Colonic mucosa (tissue), 4 donors: ENCODE results near the gene GADD45B. TPM values are rescaled to one million over a fixed set of nuclear protein-coding genes. Genes with fewer than 3 reads are reported as not detected.
"Not testable (repeated sequence)": the region's sequence is repeated elsewhere in the genome, so short reads cannot be mapped to it uniquely, and the experiment has no call there.

Experiments used
- DNase-seq: peaks from one replicate; pipeline ENCODE4 v3.0.0-alpha.2; 2020
- H3K27ac ChIP-seq: fragments of 200-600 bp; one replicate; pipeline ENCODE4 v1.8.0; 2021
- H3K27me3 ChIP-seq: fragments of 200-600 bp; one replicate; pipeline ENCODE4 v1.8.0; 2021
- H3K36me3 ChIP-seq: fragments of 200-600 bp; one replicate; pipeline ENCODE4 v1.8.0; 2021
- H3K4me1 ChIP-seq: fragments of 200-600 bp; one replicate; pipeline ENCODE4 v1.8.0; 2021; ENCODE audit warnings: mild to moderate bottlenecking
- H3K4me3 ChIP-seq: fragments of 200-600 bp; one replicate; pipeline ENCODE4 v1.8.0; 2021
- H3K9ac ChIP-seq, 2 donors: one replicate each; pipeline ENCODE4 v1.7.0; 2013; ENCODE audit warnings: control low read depth in 2 of 2, low read depth in 2 of 2, low read length in 2 of 2
- H3K9me3 ChIP-seq: fragments of 200-600 bp; one replicate; pipeline ENCODE4 v1.8.0; 2021
- intact Hi-C: fragments of 100-400 bp; cut with DNase I; formaldehyde crosslinking; loops from one replicate; pipeline ENCODE4 v1.14.1; 2022
- total RNA-seq, 2 donors: library from RNA; stranded (reverse); fragmentation: NEBNext Ultra II Directional in 1 of 2; extraction: Animal tissue kit (Norgen Biotek cat#: 25700) in 1 of 2; gene quantifications; one replicate each; pipeline ENCODE4 v1.2.1, GENCODE V29; 2021
- TF ChIP-seq, protein P1 (sequence below): fragments of 200-600 bp; IDR thresholded peaks from one replicate; pipeline ENCODE4 v1.8.0; 2022; ENCODE audit warnings: antibody characterized with exemption, mild to moderate bottlenecking
- donor health status: healthy.
- donor health status: DM: no; HTN: no; CAD: no.
- donor health status: DM: no; HTN: no; CAD: no.

The GADD45B gene
- total RNA-seq, 2 donors from 2014 or later, result 17.5 to 21.6 TPM

DNA sequence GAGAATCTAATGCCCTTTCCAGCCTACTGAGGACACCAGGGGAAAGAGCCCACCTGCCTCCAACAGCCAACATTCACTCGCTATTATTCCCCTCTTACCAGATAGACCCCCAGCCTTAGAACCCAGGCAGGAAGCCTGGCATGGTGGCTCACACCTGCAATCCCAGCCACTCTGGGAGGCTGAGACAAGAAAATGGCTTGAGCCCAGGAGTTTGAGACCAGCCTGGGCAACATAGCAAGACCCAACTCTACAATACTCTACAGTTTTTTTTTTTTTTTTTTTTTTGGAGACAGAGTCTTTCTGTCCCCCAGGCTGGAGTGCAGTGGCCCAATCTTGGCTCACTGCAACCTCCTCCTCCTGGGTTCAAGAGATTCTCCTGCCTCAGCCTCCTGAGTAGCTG, 15.7 kb upstream of the GADD45B start:
- Histone ChIP-seq H3K27ac (no peak overlapping the region), H3K9ac (no peak overlapping the region), H3K4me1 (no peaks in the 10 kb centered on the region), H3K9me3 (no peaks in the 10 kb centered on the region), H3K4me3 (no peak overlapping the region), H3K36me3 (no peaks in the 10 kb centered on the region), H3K27me3 (no peaks in the 10 kb centered on the region)
- intact Hi-C loops, result no loop called here
- DNase-seq, result no peak
- TF ChIP-seq, protein P1, sequence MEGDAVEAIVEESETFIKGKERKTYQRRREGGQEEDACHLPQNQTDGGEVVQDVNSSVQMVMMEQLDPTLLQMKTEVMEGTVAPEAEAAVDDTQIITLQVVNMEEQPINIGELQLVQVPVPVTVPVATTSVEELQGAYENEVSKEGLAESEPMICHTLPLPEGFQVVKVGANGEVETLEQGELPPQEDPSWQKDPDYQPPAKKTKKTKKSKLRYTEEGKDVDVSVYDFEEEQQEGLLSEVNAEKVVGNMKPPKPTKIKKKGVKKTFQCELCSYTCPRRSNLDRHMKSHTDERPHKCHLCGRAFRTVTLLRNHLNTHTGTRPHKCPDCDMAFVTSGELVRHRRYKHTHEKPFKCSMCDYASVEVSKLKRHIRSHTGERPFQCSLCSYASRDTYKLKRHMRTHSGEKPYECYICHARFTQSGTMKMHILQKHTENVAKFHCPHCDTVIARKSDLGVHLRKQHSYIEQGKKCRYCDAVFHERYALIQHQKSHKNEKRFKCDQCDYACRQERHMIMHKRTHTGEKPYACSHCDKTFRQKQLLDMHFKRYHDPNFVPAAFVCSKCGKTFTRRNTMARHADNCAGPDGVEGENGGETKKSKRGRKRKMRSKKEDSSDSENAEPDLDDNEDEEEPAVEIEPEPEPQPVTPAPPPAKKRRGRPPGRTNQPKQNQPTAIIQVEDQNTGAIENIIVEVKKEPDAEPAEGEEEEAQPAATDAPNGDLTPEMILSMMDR, result no peak

DNA sequence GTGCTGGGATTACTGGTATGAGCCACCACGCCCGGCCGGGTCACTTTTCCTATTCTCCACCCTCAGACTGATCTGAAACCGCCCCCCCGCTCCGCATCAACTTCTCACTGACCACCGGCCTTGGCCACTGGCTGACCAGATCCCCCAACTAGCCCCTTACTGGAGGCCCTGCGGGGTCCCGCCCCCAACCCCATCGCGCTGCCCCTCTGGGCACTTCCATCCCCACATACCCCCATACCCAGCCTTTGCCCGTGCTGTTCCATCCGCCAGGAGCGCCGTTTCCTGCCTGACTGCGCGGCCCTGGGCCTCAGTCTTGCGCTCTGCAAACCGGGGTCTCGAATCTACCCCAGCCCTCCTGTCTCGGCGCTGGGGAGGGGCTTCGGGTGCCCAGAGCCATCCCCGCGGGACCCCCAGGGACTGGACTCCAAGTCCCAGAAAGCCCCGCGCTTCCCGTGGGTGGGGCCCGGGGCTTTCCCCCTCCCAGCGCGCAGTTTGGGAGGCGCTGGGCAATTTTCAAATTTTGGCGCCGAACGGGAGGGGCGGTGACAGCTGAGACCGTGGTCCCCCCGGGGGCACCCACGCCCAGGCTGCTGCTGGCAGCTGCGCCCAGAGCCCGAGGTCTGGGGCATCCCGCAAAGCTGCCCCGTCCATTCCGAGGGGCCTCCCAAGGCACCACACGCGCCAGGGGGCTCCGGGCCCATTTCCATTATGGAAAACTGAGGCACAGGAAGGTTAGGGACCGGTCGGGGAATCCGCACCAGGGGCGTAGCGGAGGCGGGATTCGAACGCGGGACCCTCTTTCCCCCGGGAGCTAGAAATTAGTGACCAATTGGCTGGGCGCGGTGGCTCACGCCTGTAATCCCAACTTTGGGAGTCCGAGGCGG, 13.9 kb upstream of the GADD45B start:
- peak overlapping the region in 1 of 2 donors; percentile 78 for H3K9ac ChIP-seq
- H3K36me3 ChIP-seq, result no peaks in the 10 kb centered on the region
- H3K27ac ChIP-seq, result no peak overlapping the region
- H3K4me1 ChIP-seq, result no peaks in the 10 kb centered on the region
- intact Hi-C loops, result no loop called here
- DNase-seq, result peak; percentile 75
- no peaks in the 10 kb centered on the region for H3K9me3 ChIP-seq
- H3K27me3 ChIP-seq, result no peaks in the 10 kb centered on the region
- peak overlapping the region; percentile 53 for H3K4me3 ChIP-seq
- TF ChIP-seq, protein P1, result no peak

DNA sequence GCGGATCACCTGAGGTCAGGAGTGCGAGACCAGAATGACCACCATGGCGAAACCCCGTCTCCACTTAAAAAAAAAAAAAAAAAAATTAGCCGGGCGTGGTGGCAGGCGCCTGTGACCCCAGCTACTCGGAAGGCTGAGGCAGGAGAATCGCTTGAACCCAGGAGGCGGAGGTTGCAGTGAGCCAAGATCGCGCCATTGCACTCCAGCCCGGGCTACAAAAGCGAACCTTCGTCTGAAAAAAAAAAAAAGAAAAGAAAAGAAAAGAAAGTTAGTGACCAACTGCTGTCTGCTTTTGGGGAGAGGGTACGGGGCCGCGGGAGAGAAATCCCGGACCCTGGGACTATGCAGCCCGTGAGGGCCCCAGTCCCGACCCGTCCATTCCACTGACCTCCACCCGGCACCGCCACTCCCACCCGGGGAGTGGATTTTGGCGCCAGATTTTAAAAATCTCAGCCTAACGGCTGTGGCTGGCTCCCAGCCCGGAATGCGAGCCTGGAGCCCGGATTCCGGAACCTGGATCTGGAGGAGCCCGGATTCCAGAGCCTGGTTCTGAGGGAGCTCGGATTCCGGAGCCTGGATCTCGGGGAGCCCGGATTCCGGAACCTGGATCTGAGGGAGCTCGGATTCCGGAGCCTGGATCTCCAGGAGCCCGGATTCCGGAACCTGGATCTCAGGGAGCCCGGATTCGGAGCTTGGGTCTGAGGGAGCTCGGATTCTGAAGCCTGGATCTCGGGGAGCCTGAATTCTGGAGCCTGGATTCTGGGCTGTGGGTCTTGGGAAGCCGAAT, 13.1 kb upstream of the GADD45B start:
- Histone ChIP-seq H3K9ac (peak overlapping the region in 1 of 2 donors; percentile 78), H3K36me3 (no peaks in the 10 kb centered on the region), H3K9me3 (no peaks in the 10 kb centered on the region), H3K27me3 (no peaks in the 10 kb centered on the region), H3K4me3 (peak overlapping the region; percentile 53), H3K27ac (no peak overlapping the region), H3K4me1 (no peaks in the 10 kb centered on the region)
- TF ChIP-seq, protein P1, result no peak
- DNase-seq, result peak; percentile 88
- intact Hi-C loops, result no loop called here

DNA sequence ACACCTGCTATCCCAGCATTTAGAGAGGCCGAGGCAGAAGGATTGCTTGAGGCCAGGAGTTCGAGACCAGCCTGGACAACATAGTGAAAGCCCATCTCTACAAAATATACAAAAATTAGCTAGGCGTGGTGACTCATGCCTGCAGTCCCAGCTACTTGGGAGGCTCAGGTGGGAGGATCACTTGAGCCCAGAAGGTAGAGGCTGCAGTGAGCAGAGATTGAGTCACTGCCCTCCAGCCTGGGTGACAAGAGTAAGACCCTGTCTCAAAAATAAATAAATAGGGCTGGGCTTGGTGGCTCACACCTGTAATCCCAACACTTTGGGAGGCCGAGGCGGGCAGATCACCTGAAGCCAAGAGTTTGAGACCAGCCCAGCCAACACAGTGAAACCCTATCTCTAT, 12.2 kb upstream of the GADD45B start:
- intact Hi-C loops, H3K36me3 ChIP-seq, H3K9me3 ChIP-seq, H3K4me1 ChIP-seq, DNase-seq, H3K27me3 ChIP-seq, H3K4me3 ChIP-seq, H3K27ac ChIP-seq, H3K9ac ChIP-seq: not testable (repeated sequence)

DNA sequence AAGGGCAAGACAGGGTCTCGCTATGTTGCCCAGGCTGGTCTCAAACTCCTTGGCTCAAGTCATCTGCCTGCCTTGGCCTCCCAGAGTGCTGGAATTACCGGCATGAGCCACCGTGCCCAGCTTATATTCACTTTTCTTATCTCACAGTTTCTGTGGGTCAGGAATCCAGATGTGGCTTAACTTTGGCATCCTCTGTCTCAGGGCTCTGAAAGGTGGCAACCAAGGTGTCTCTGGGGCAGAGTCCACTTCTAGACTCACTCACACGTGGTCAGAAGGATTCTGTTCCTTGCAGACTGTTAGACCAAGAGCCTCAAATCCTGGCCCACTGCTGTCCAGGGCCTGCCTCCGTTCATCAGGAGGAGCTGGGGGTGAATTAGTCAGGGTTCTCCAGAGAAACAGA, 11.5 kb upstream of the GADD45B start:
- H3K27me3 ChIP-seq, result no peaks in the 10 kb centered on the region
- H3K4me3 ChIP-seq, result no peak overlapping the region
- H3K9ac ChIP-seq, result no peak overlapping the region
- no peak for DNase-seq
- intact Hi-C loops, result no loop called here
- no peaks in the 10 kb centered on the region for H3K9me3 ChIP-seq
- no peak overlapping the region for H3K27ac ChIP-seq
- no peaks in the 10 kb centered on the region for H3K36me3 ChIP-seq
- H3K4me1 ChIP-seq, result no peaks in the 10 kb centered on the region
- TF ChIP-seq, protein P1, result no peak
